A172 (cell line): ENCODE measurements around the gene TRIM45. TPM values are rescaled to one million over a fixed set of nuclear protein-coding genes. Genes with fewer than 3 reads are reported as not detected.
"Not testable (repeated sequence)": the region's sequence is repeated elsewhere in the genome, so short reads cannot be mapped to it uniquely, and the experiment has no call there.

ENCODE experiments used
- DNase-seq: peaks from one replicate; pipeline ENCODE4 v3.0.0-alpha.2; 2015; ENCODE audit warnings: low spot score
- total RNA-seq: library from RNA; depleted of rRNA; stranded (reverse); fragments of >200 nt; shearing (Covaris generic); gene quantifications from 2 replicates; pipeline ENCODE4 v1.2.3, GENCODE V29; 2014; rRNA removed

The TRIM45 gene
- 2.6 and 6.0 TPM in 2 replicates for total RNA-seq

- DNase-seq = peak; percentile 88
These were observed at the start of gene TRIM45 for GRCh38 chr1:117121589-117122329. Gene TRIM45 (minus strand): TSS chr1:117121749. CDS start chr1:117121201, 548 bp downstream.

- DNase-seq = no peak
These were observed 48.5 kb upstream of the TRIM45 start for GRCh38 chr1:117169871-117170596.

- DNase-seq = no peak
These were observed 45.9 kb upstream of the TRIM45 start for GRCh38 chr1:117167402-117167801.

- DNase-seq = peak; percentile 85
These were observed 44.5 kb upstream of the TRIM45 start for GRCh38 chr1:117166076-117166475.

GRCh38 chr1:117164209-117164608, 42.7 kb upstream of the TRIM45 start:
- DNase-seq = no peak

- DNase-seq = no peak
These were observed 41.3 kb upstream of the TRIM45 start for GRCh38 chr1:117162816-117163215.

GRCh38 chr1:117161887-117162286, 40.3 kb upstream of the TRIM45 start:
- DNase-seq = no peak

- not testable (repeated sequence) for DNase-seq
These were observed 29.8 kb upstream of the TRIM45 start for GRCh38 chr1:117151305-117151704.

- no peak for DNase-seq
These were observed 28.8 kb upstream of the TRIM45 start for GRCh38 chr1:117150316-117150715.

- peak; percentile 8 for DNase-seq
These were observed 26.5 kb upstream of the TRIM45 start for GRCh38 chr1:117147856-117148588.

GRCh38 chr1:117147341-117147831, 25.8 kb upstream of the TRIM45 start:
- no peak for DNase-seq

GRCh38 chr1:117146575-117147340, 25.2 kb upstream of the TRIM45 start:
- DNase-seq = peak; percentile 86

- DNase-seq = no peak
These were observed 24.5 kb upstream of the TRIM45 start for GRCh38 chr1:117146072-117146471.

GRCh38 chr1:117143871-117144270, 22.3 kb upstream of the TRIM45 start:
- DNase-seq = no peak

- DNase-seq = no peak
These were observed 21.6 kb upstream of the TRIM45 start for GRCh38 chr1:117143172-117143571.

- no peak for DNase-seq
These were observed 20.7 kb upstream of the TRIM45 start for GRCh38 chr1:117142200-117142599.

- DNase-seq = no peak
These were observed 17.0 kb upstream of the TRIM45 start for GRCh38 chr1:117138561-117138960.

GRCh38 chr1:117138106-117138505, 16.6 kb upstream of the TRIM45 start:
- no peak for DNase-seq

GRCh38 chr1:117137281-117137855, 15.8 kb upstream of the TRIM45 start:
- DNase-seq = no peak

- DNase-seq = no peak
These were observed 15.2 kb upstream of the TRIM45 start for GRCh38 chr1:117136749-117137148.

- DNase-seq = no peak
These were observed 13.8 kb upstream of the TRIM45 start for GRCh38 chr1:117135329-117135728.
